Endothelial cell of umbilical vein (primary cell): Measurements from ENCODE around the gene MAP3K4. TPM values are rescaled to one million over a fixed set of nuclear protein-coding genes. Genes with fewer than 3 reads are reported as not detected.

Experiments used
- BruUV-seq: library from RNA; stranded (reverse); fragments of 400-500 nt; replicated peaks from 2 replicates; lab custom pipeline; 2021; lab: Mats Ljungman, UMichigan
- CTCF ChIA-PET: fragments of 300-600, 350-600 bp; sonication (Branson Sonifier 250); formaldehyde crosslinking; loops from one replicate; lab custom pipeline; 2021; ENCODE audit warnings: antibody characterized with exemption, inconsistent platforms; lab: Charles Lee
- POLR2A ChIA-PET: fragments of 300-600, 350-600 bp; sonication (Branson Sonifier 250); formaldehyde crosslinking; loops from one replicate; lab custom pipeline; 2021; ENCODE audit warnings: antibody characterized with exemption, inconsistent platforms; lab: Charles Lee
- DNase-seq: peaks from one replicate; pipeline ENCODE4 v3.0.0-alpha.2; 2011; ENCODE audit warnings: low read depth, low spot score
- FAIRE-seq: peaks from 2 replicates; lab custom pipeline; 2011; peaks lifted over from hg19 to GRCh38; lab: Jason Lieb, UNC
- H2AFZ ChIP-seq: 2 replicates; pipeline ENCODE4 v1.6.0; 2012; ENCODE audit warnings: low read depth, low read length, control low read depth, inconsistent platforms
- H3K27ac ChIP-seq: 2 replicates; pipeline ENCODE4 v1.5.1; 2011; ENCODE audit warnings: low read depth, mild to moderate bottlenecking, control low read depth, low read length, moderate library complexity; ENCODE audit not compliant: insufficient read depth
- H3K27me3 ChIP-seq, 2 experiments: 2 replicates each; pipeline versions ENCODE4 v1.6.0 to v1.6.1; 2011; ENCODE audit warnings: low read length in 2 of 2, mixed read lengths in 1 of 2; ENCODE audit not compliant: control insufficient read depth in 2 of 2, insufficient read depth in 2 of 2
- H3K36me3 ChIP-seq, 2 experiments: 2 replicates in 1 of 2; 3 replicates in 1 of 2; pipeline ENCODE4 v1.5.1; 2011; ENCODE audit warnings: low read length in 2 of 2, mild to moderate bottlenecking in 1 of 2, moderate library complexity in 1 of 2; ENCODE audit not compliant: control insufficient read depth in 2 of 2, insufficient read depth in 2 of 2; ENCODE audit errors: extremely low read depth in 1 of 2
- H3K4me1 ChIP-seq: 3 replicates; pipeline ENCODE4 v1.5.1; 2011; ENCODE audit warnings: mild to moderate bottlenecking, low read length; ENCODE audit not compliant: control insufficient read depth, insufficient read depth; ENCODE audit errors: extremely low read depth
- H3K4me2 ChIP-seq: 2 replicates; pipeline ENCODE4 v1.6.1; 2011; ENCODE audit warnings: low read length, control low read depth, mixed read lengths; ENCODE audit not compliant: insufficient read depth
- H3K4me3 ChIP-seq, 3 experiments: fragments of 200-600 bp in 1 of 3; sonication (generic), shearing (Covaris generic) in 1 of 3; replicated peaks in 1 of 3; 2 replicates each; pipeline ENCODE4 v1.5.1; 2011 to 2016; ENCODE audit warnings: control low read depth in 3 of 3, low read length in 3 of 3, mild to moderate bottlenecking in 2 of 3, inconsistent platforms in 1 of 3, low read depth in 1 of 3, moderate library complexity in 1 of 3; ENCODE audit not compliant: insufficient read depth in 1 of 3
- H3K79me2 ChIP-seq: 2 replicates; pipeline ENCODE4 v1.6.0; 2012; ENCODE audit warnings: low read length, inconsistent platforms; ENCODE audit not compliant: control insufficient read depth, insufficient read depth
- H3K9ac ChIP-seq: replicated peaks from 2 replicates; pipeline ENCODE3; 2011; ENCODE audit warnings: low read length, control low read depth; ENCODE audit not compliant: insufficient read depth; ENCODE audit errors: extremely low read depth
- H3K9me1 ChIP-seq: replicated peaks from 3 replicates; pipeline ENCODE4 v1.6.0; 2011; ENCODE audit warnings: mild to moderate bottlenecking, low read length; ENCODE audit not compliant: control insufficient read depth, insufficient read depth; ENCODE audit errors: extremely low read depth
- H3K9me3 ChIP-seq: replicated peaks from 2 replicates; pipeline ENCODE4 v1.5.1; 2012; ENCODE audit warnings: low read length, inconsistent platforms; ENCODE audit not compliant: control insufficient read depth, insufficient read depth
- H4K20me1 ChIP-seq: replicated peaks from 2 replicates; pipeline ENCODE3; 2011; ENCODE audit warnings: mild to moderate bottlenecking, low read length; ENCODE audit not compliant: control insufficient read depth, insufficient read depth; ENCODE audit errors: extremely low read depth
- FOS ChIP-seq: IDR thresholded peaks from 2 replicates; pipeline ENCODE4 v1.6.1; 2011; ENCODE audit warnings: mild to moderate bottlenecking, low read length, moderate library complexity, borderline replicate concordance; ENCODE audit not compliant: insufficient read depth
- GATA2 ChIP-seq: IDR thresholded peaks from 2 replicates; pipeline ENCODE4 v1.7.0; 2011; ENCODE audit warnings: low read depth, mild to moderate bottlenecking, moderate library complexity, mixed read lengths, low read length; ENCODE audit not compliant: insufficient read length, insufficient read depth
- JUN ChIP-seq: IDR thresholded peaks from 2 replicates; pipeline ENCODE4 v1.6.1; 2011; ENCODE audit warnings: borderline replicate concordance, low read depth; ENCODE audit not compliant: insufficient read length, insufficient read depth
- MYC ChIP-seq: IDR thresholded peaks from one replicate; pipeline ENCODE4 v1.6.1; 2011; ENCODE audit warnings: mild to moderate bottlenecking, low read depth, low read length
- POLR2A ChIP-seq: IDR thresholded peaks from 2 replicates; pipeline ENCODE4 v1.6.1; 2012; ENCODE audit warnings: low read depth, mild to moderate bottlenecking, control low read depth, low read length
- POLR2AphosphoS5 ChIP-seq: IDR thresholded peaks from 2 replicates; pipeline ENCODE4 v1.6.1; 2012; ENCODE audit warnings: low read depth, mild to moderate bottlenecking, control low read depth, low read length, moderate library complexity; ENCODE audit not compliant: insufficient read depth
- dilution Hi-C: fragments of 300-500 bp; cut with MboI; formaldehyde crosslinking; loops from one replicate; pipeline ENCODE4 v1.15.0; 2019; ENCODE audit warnings: low sequenced_read_pairs; ENCODE audit not compliant: extremely low pct_ligation_motif_present
- intact Hi-C: fragments of 100-400 bp; cut with micrococcal nuclease; formaldehyde crosslinking; loops from one replicate; pipeline ENCODE4 v1.10.0; 2022
- polyA plus RNA-seq, 4 experiments: library from polyadenylated mRNA; depleted of rRNA in 3 of 4; stranded (reverse) in 3 of 4; unstranded in 1 of 4; fragments of >200 nt; gene quantifications; 2 replicates each; pipeline versions ENCODE4 v1.2.1 to v1.2.3, GENCODE V29; 2011 to 2012; ENCODE audit warnings: missing spikeins in 1 of 4
- total RNA-seq: library from RNA; stranded (reverse); gene quantifications from 2 replicates; pipeline ENCODE4 v1.2.3, GENCODE V29; 2021
- TF ChIP-seq, protein P1 (sequence below): IDR thresholded peaks from 2 replicates; pipeline ENCODE4 v1.6.1; 2011; ENCODE audit not compliant: insufficient read depth, insufficient read length

Gene MAP3K4
- total and polyA plus RNA-seq, 2 donors (not counting 3 experiments of a cell fraction or from before 2014, with no cell fraction given) = 10.8 to 42.3 TPM

DNA sequence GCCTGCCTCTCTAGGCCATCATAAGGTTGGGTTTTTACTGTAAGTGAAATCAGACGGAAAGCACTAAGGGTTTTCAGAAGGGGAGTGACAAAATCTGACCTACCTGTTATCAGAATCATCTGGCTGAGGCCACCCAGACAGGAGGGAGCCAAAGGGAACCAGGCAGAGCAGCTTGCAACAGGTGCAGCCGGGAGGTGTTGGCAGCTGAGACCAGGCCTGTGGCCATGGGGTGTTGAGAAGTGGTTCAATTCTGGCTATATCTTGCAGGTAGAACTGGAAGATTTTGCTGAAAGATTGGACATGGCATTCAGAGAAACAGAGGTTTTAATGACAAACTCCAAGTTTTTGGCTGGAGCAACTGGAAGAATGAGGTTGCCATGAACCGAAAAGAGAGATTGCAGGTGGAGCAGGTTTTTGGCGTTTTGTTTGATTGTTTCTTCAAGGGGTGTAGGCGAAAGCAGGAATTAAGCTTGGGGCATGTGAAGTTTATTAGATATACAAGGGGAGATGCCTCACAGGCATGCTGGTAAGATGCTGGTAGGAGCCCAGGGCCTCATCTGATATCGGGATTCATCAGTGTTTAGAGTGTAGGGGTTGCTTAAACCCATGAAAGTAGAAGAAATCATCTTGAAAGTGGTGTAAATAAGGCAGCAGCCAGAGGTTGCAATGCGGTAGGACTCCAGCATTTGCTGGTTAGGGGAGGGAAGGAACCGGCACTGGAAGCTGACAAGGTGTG is 35.1 kb upstream of the MAP3K4 start:
- CTCF ChIA-PET = interaction anchor here (0.7 kb wide), 1 partner anchor 25 kb away, joined by 3 read pairs; no protein-coding TSS in a partner anchor
- no peak overlapping the region for H2AFZ ChIP-seq
- H3K9me1 ChIP-seq = no peaks in the 10 kb centered on the region
- no peaks in the 10 kb centered on the region for H3K4me1 ChIP-seq
- no peaks in the 10 kb centered on the region for H3K36me3 ChIP-seq
- H3K27ac ChIP-seq = no peak overlapping the region
- H3K4me2 ChIP-seq = no peak overlapping the region
- H3K27me3 ChIP-seq = peaks cover 0 to 3% of the 10 kb centered on the region in 2 experiments
- no peak overlapping the region for H3K4me3 ChIP-seq
- no peaks in the 10 kb centered on the region for H3K79me2 ChIP-seq
- BruUV-seq = no TSS peak
- dilution Hi-C loops (no loop called here), intact Hi-C loops (no loop called here)
- POLR2A ChIA-PET = no interaction called here
- no peaks in the 10 kb centered on the region for H3K9me3 ChIP-seq
- FAIRE-seq (no peak), DNase-seq (no peak)
- TF ChIP-seq JUN (no peak), GATA2 (no peak), FOS (no peak), MYC (no peak), POLR2A (no peak), POLR2AphosphoS5 (no peak)
- TF ChIP-seq, protein P1, sequence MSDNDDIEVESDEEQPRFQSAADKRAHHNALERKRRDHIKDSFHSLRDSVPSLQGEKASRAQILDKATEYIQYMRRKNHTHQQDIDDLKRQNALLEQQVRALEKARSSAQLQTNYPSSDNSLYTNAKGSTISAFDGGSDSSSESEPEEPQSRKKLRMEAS = no peak
- H3K9ac ChIP-seq = no peak overlapping the region
- no peaks in the 10 kb centered on the region for H4K20me1 ChIP-seq
